Vagina (tissue), 2 donors: ENCODE data around the gene GRSF1.

ENCODE experiments used
- CTCF ChIP-seq, 3 experiments: fragments of 450-650 bp in 2 of 3; fragments of 200-600 bp in 1 of 3; sonication (generic) in 1 of 3; IDR thresholded peaks; one replicate each; pipeline ENCODE4 v1.5.1; 2017 to 2019; ENCODE audit warnings: antibody characterized with exemption in 3 of 3, mild to moderate bottlenecking in 2 of 3, moderate library complexity in 2 of 3
- POLR2A ChIP-seq, 2 donors: fragments of 450-650 bp; IDR thresholded peaks; one replicate each; pipeline ENCODE4 v1.6.1; 2017; ENCODE audit warnings: antibody characterized with exemption in 2 of 2, mild to moderate bottlenecking in 2 of 2, moderate library complexity in 2 of 2

- TF ChIP-seq CTCF (IDR thresholded peaks at IDR 0.05) (no peak), POLR2A (IDR thresholded peaks at IDR 0.05) (no peak)
Measured at GRCh38 chr4:70885174-70885573, 45.5 kb upstream of the GRSF1 start.
